Cerebellar nuclear complex (tissue), 1 donor: Measurements from ENCODE around the gene MAP2K2.

ENCODE experiments used
- DNase-seq, 2 experiments: peaks; one replicate each; lab custom pipeline; 2025; lab: John Stamatoyannopoulos, UW

Gene MAP2K2

DNA sequence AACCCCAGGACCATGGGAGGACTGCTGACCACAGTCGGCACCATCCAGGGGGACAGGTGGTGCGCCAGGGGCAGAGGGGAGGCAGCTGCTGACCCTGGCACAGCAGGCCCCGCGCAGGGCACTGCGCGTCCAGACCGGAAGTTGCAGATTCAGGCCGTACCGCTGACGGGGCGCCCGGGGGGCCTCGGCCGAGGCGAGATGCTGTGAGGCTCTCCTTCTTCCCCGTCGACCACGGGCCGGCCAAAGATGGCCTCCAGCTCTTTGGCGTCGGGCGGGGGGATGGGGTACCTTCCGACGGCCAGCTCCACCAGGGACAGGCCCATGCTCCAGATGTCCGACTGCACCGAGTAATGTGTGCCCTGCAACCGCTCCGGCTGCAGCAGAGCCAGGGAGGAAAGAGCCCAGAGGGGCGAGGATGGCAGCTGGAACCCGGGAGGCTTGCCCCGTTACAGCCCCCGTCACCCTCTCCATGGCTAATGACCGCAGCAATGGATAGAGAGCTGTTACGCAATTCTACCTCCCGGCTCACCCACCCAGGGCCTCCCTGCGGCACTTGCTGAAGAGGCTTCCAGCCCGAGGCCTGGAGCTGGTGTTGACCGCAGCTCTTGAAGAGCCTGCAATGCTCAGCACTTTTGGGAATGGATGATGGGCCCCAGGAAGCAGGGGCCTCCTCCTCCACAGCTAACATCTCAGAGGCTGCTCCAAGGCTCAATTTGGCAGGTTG lies 24.7 kb downstream of the MAP2K2 start:
- DNase-seq, result no peak

DNA sequence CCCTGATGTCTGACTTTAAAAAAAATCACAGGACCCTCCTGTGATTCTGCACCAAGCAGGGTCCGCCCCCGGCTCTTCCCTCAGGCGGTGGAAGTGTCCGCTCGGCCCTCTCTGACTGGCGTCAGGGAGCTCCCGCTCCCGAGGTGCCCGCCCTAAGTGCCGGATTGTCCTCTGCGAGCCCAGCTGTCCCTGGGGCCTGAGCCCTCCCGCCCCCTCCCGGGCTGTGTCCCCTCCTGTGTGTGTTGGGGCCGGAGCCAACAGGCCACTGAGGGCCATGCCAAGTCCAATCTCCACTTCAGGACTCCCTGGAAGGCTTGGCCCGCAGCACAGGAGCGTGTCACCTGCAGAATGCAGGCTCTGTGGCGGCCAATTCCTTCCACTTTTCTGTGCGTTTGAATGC lies 25.4 kb downstream of the MAP2K2 start:
- peak in 1 of 2 experiments; percentile 22 for DNase-seq

DNA sequence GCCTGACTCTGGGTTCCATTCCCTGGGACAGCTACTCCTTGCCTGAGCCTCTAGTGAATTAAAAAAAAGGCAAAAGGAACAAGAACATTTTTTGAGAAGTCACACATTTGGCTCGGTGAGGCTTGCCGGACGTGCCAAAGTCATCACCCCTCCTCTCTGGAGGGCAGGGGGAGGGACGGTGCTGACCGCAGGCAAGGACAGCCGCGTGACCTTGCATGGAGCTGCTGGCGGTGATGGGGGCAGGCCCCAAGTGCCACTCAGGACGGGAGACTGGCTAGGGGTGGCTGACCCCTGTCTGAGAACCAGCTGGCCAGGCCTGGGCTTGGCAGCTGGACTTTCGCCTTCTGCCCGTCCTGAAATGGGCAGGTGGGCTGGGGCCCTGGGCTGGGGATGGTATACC lies 26.4 kb downstream of the MAP2K2 start:
- DNase-seq, result no peak

DNA sequence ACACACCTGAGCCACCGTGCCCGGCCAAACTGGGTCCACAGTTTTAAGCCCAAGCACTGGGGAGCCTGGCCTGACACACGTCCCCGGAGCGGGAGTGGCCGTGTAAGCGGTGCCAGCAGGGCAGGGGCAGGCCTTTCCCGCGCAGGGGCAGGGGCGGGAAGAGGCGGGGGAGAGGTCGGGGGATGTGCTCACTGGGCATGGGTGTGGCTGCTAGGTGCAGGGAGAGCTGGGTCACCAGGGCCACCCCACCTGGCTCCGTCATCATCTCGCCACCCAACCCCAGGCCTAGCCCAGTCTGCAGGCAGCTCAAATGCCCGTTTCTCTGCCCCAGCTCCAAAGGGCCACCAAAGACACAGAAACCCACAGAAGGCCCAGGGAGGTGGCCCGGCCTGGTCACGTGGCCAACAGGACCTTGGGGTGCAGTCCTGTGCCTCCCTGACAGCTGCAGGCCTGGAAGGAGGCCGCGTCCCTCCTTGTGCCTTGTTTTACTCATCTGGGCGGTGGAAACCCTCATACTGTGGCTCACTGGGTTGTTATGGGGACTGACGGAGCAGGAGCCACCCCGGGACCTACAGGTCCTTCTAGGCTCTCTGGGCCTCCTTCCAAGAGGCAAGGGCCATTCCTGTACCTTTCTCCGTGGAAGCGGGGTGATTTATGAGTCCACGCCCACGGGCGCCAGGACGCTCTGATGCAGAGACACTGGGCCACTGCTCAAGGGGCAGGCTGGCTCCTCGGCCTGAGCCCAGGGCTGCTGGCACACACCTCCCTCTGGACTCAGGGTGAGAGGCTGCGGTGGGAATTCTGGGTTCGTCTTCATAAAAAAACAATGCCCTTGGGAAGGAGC lies 27.7 kb downstream of the MAP2K2 start:
- no peak for DNase-seq

DNA sequence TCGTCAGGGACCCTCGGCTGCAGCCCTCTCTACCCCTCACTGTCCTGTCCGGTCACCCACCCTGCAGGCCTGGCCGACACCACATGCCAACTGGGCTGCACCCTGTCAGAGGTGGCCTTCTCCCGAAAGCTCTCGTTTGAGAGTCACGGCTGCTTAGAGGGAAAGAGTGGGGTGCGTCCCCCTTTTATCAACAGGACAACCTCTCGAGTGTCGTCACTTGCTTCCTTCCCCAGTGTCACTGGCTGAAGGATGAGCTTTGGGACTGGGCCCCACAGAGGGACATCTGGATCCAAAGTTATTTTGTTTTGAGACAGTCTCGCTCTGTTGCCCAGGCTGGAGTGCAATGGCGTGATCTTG lies 28.5 kb downstream of the MAP2K2 start:
- DNase-seq, result no peak

DNA sequence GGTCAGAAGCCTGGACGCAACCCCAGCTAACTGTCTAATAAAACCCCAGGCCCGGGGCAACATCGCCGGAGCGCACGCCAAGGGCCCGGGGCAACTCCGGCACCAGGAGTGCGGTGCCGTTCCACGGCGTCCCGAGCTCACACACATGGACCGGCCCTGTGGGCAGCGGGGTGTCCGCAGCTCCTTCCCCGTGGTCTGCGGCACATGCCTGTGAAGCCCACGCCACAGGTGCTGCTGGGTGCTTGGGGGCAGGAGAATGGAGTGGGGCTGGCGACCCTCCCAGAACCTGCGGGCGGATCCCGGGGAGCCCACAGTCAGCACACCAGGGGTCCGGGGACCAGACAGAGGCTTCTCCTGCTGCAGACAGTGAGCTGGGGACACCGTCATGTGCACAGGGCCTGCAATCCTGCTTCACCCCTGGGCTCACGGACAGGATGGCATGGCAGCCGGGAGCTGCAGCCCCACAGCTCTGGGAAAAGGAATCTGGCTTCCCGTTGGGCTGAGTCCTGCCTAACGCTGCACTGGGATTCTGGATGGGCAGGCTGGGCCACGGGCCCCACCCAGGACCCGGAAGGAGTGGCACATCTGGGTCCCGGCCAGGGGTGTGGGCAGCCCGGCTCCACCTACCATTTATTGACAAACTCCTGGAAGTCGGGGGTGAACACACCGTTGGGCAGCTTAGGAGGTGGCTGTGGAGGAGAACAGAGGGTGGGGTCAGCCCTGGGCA lies 29.0 kb downstream of the MAP2K2 start:
- DNase-seq, result no peak

DNA sequence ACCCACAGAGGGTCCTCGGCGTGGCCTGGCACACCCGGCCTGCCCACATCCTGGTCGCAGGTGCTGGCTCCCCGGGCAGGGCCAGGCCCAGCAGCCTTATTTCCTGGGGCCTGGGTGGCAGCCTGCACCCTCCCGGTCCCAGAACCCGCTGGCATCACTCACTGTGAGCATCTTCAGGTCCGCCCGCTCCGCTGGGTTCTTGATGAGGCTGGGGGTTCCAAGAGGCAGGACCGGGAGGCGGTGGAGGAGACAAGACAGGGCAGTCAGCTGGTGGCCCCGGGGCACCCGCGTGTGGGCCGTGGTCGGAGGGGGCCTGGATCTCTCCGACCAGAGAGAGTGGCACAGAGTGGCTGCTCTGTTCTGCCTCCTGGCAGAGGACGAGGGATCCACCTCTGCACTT lies 29.6 kb downstream of the MAP2K2 start:
- DNase-seq, result no peak

DNA sequence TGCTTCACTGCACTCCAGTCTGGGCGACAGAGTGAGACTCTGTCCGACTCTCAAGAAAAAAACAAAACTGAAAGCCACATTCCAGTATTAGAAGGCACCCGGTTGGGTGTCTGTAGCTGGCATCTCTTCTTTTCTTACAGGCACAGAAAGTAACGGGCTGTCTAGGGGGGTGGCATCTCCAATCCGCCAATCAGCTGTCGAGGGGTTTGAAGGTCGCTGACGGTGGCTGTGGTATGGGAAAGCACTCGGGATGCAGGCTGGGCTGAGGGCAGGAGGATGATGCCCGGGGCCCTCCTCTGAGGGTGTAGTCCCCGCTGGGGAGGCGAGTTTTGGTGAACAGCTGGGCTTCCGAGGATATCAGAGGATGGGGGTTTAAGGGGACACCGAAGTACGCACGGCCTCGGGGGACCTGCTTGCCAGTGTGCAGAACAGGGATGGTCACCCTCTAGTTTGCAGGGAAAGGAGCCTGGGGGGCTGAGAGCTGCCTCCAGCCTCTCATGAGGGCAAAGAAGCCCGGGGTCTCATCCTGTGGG lies 30.2 kb downstream of the MAP2K2 start:
- DNase-seq, result no peak

DNA sequence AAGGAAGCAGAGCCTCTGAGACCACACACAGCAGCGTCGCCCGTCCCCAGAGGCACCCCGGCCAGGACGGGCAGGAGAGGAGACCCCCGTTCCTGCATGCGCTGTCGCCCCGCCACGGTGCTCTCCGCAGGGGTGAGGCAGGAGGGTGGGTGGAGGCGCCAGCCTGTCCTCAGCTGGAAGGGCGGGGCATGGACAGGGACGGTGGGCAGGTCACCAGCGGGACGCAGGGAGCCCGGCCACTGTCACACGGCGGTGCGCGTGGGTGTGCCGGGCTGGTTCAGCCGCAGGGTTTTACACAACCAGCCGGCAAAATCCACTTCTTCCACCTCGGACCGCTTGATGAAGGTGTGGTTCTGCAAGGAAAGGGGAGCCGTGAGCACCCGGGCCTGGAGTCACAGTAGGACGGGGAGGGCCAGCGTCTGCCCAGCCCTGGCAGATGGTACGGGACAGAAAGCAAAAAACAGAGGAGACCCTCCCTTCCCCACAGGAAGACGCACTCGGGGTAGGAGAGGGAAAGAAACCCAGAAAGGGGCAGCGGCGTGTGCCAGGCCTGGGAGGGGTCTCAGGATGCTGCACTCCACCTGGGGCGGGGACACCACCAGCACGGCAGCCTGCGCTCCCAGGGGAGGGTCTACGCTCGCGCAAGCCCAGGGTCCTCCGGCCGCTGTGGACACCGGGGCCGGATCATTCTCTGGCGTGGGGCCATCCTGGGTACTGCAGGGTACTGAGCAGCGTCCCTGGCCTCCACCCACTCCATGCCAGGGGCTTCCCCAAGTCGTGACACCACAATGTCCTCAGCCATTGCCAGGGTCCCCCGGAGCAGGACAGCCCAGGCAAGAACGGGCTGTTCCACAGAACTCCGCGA lies 33.3 kb downstream of the MAP2K2 start:
- DNase-seq, result no peak

DNA sequence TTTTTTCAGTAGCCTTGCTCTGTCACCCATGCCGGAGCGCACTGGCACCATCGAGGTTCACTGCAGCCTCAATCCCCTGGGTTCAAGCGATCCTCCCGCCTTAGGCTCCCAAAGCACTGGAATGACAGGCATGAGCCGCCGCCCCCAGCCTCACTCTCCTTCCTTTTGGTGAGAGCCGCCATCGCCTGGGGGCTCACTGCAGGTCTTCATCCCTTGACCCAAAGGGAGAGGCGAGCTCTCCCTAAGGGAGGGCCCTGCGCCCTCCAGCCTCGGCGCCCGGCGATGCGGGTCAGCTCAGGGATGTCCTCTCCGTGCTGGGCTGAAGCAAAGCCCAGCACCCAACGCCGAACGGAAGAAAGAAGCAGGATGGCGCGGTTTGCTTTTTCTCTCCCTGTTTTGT lies 34.0 kb downstream of the MAP2K2 start:
- DNase-seq, result no peak

DNA sequence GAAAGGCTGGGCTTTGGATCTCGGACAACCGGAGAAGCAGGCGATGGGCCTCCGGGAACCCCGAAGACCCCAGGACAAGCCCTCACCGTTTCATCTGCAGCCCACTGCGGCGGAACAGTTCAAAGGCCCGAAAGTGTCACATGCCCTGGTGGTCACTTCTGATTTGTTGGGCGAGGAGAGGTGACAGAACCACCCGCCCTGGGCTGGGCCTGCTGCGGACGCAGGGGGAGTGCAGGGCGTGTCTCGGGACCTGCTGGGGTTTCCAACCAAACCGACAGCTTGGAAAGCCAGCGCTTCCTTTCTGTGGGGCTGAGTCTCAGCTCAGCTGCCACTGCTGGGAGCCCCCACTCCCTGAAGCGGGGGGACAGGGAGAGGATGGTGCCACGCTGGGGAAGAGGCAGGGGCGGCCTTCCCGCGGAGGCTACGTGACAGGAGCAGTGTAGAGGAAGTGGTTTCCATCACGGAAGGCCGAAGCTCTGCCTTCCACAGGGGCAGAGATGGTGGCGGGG lies 34.5 kb downstream of the MAP2K2 start:
- DNase-seq, result no peak

DNA sequence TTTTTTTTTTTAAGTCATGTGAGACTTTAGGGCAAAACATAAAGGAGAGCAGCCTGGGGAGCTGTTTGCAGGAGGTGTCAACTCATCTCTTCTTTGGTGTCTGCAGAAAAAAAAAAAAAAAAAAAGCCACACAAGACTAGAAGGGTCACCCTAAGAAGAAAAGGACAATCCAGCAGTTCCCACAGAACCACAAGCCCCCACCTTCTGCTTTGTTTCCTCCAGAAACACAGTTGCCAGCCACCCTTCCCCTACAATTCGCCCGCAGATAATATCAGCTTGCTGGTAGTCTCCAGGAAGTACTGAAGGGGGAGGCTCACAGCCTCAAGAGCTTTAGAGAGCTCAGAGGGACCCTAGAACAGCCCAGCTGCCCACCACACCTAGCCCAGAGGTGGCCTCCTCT lies 34.9 kb downstream of the MAP2K2 start:
- DNase-seq, result no peak

DNA sequence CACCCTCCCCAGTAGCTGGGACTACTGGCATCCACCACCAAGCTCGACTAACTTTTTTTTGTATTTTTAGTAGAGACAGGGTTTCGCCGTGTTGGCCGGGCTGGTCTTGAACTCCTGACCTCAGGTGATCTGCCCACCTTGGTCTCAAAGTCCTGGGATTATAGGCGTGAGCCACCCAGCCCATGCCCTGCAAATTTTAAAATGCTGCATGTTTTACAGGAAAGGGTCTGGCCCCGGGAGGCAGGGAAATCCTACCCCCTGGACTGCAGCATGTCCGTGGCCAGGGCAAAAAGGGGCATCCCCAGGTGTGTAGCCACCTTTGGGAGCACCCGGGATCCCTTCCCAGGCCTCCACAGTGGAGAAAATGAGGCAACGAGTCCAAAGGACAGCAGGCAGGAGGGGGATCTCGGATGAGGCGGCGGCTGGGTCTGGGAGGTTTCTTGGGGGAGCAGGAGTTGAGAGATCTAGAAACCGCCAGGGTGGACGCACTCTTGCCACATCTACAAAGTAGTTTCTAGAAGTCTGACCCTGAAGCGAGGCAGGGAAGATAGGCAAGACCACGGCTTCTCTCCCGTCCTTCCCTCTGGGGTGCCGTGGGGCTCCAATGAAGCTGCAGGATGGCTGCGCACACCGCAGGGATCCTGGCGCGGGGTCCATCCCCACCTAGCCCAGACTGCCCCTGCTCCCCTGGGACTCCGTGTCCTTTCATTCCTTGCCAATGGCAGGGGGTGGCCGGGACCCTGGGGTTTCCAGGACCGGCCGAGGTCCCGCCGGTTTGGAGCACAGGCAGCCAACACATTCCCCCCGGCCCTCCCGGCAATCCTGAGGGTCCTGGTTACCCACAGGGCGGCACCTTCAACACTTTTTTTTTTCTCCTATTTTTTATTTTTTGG lies 35.9 kb downstream of the MAP2K2 start:
- no peak for DNase-seq

DNA sequence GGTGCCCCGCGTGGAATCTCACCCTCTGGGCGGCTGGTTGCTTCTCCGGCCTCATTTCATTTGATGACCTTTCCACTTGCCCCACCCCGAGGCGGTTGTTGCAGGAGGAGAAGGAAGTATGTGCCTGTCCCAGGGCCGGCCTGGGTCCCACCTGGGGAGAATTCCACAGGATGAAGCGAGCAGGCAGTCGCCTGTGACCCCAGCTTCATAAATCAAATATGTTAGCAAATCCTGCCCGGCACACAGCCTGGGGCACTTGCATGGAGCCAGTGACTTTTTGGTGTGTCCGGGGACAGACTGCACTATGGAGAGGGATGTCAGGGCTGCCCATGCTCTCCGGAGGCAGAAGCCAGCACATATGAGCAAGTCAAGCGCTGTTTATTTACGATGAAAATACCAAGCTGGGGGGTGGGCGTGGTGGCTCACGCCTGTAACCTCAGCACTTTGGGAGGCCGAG lies 37.5 kb downstream of the MAP2K2 start:
- DNase-seq, result no peak

DNA sequence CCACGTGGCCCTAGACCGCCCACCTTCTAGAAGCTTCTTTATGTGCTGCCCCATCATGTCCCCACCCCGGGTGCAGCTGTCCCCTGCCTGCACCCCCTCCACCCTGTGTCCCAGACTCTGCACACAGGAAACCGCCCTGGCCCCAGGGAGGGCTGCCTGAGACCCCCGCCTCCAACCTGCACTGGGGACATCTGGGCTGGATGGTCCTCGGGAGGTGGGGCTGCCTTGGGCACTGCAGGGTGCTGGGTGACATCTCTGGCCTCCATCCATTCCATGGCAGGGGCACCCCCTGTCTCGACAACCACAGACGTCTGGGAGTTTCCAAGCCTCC lies 39.4 kb downstream of the MAP2K2 start:
- no peak for DNase-seq

DNA sequence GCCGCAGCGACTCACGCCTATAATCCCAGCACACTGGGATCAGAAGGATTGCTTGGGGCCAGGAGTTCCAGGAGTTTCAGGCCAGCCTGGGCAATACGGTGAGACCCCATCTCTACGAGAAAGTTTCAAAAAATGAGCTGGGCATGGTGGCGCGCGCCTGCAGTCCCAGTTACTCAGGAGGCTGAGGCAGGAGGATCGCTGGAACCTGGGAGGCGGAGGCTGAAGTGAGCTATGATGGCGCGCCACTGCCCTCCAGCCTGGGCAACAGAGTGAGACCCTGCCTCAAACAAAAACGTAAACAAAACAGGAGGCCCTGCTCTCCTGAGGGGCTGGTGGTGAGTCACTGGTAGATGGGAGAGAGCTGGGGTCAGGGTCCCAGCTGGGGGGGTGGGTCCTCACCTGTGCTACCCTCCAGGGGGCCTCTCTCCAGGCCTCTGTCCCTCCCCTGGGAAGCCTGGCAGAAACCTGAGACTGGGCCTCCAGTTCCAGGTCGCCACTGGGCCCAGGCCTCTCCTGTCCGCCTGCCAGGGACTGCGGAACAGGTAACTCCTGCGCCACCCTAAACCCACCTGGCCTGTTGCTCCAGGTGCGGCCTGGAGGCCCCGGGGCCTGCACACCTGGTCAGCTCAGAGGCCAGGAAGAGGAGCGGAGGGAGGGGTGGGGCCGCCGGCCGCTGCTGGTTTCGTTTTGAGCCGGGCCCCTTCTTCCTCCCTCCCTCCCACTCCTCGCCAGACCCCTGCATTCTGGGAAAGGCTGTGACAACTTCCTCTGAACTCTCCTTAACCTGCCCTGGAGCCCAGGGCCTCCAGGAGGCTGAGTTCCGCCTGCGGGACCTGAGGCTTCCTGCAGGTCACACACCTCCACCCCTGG lies 40.0 kb downstream of the MAP2K2 start:
- DNase-seq, result no peak

DNA sequence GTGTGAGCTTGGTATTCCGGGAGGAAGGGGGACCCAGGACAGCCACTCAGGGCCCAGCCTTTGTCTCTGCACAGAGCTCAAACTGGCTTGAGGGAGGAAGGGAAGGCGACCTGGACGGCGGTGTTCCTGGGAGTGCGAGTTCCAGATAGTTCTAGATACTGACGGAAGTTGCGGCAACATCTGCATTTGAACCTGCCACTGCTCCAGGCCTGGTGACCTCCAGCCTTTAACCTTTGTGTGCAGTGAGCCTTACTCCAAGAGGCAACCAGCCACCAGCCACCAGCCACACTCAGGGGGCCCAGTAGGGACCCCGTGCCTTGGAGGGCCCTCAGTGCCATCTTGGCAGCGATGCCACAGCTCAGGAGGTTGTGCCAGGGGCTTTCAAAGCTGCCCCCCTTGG lies 41.8 kb downstream of the MAP2K2 start:
- no peak for DNase-seq

DNA sequence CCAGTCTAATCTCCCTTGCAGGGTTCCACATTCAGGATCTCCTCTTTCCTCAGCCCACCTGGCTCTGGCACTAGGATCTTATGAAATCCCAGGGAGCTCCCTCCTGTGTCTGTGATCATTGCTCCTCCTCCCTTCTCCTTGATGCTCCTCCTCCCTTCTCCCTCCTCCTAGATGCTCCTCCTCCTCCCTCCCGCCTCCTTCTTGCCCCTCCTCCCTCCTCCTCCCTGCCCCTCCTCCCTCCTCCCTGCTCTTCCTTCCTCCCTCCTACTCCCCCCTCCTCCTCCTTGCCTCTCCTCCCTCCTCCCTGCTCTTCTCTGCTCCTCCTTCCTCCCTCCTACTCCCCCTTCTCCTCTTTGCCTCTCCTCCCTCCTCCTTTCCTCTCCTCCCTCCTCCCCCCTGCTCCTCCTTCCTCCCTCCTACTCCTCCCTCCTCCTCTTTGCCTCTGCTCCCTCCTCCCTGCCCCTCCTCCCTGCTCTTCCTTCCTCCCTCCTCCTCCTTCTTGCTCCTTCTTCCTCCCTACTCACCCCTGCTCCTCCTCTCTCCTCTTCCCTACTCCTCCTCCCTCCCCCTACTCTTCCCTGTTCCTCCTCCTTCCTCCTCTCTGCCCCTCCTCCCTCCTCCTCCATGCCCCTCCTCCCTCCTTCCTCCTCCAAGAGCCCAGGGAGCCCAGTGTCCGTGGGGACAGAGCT lies 42.3 kb downstream of the MAP2K2 start:
- no peak for DNase-seq

DNA sequence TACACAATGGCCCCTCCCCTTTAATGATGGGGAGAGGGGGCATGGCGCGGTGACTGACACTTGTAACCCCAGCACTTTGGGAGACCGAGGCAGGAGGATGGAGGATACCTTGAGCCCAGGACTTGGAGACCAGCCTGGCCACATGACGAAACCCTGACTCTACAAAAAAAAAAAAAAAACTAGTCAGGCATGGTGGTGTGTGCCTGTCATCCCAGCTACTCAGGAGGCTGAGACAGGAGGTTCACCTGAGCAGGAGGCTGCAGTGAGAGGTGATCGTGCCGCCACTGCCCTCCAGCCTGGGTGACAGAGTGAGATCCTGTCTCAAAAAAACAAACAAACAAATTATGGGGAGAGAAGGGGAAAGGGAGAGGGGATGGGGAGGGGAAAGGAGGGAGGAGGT lies 43.4 kb downstream of the MAP2K2 start:
- no peak for DNase-seq
